ENCODE results near the gene TMEM205.

DNA sequence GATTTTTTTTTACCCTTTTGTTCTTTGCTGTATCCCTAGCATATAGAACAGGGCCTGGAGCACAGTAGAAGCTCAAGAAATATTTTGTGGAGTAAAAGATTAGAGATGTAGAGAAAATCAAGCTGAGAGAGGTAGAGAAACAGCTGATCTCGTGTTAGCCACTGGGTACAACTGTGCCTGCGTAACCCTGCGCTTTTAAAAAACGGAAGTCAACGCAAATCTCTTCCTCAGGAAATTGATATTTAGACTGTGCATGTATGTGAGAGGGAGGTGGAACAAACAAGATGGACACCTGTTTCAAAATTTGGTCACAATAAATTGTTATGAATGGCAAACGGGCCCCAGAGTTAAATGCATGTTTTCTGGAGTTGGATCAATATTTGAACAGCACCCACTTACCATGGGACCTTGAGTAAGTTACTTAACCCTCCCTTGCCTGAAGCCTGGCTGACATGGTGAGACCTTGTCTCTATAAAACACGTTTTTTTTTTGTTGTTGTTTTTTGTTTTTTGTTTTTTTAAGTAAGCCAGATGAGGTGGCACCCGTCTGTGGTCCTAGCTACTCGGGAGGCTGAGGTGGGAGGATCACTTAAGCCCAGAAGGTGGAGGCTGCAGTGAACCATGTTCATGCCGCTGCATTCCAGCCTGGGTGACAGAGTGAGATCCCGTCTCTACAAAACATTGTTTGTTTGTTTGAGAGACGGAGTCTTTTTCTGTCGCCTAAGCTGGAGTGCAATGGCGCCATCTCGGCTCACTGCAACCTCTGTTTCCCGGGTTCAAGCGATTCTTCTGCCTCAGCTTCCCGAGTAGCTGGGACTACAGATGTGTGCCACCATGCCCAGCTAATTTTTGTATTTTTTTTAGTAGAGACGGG, 41.3 kb upstream of the TMEM205 start:
- TF ChIP-seq, protein P1, sequence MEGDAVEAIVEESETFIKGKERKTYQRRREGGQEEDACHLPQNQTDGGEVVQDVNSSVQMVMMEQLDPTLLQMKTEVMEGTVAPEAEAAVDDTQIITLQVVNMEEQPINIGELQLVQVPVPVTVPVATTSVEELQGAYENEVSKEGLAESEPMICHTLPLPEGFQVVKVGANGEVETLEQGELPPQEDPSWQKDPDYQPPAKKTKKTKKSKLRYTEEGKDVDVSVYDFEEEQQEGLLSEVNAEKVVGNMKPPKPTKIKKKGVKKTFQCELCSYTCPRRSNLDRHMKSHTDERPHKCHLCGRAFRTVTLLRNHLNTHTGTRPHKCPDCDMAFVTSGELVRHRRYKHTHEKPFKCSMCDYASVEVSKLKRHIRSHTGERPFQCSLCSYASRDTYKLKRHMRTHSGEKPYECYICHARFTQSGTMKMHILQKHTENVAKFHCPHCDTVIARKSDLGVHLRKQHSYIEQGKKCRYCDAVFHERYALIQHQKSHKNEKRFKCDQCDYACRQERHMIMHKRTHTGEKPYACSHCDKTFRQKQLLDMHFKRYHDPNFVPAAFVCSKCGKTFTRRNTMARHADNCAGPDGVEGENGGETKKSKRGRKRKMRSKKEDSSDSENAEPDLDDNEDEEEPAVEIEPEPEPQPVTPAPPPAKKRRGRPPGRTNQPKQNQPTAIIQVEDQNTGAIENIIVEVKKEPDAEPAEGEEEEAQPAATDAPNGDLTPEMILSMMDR (IDR thresholded peaks at IDR 0.05; ENCODE audit: insufficient read depth, low read length): no peak
- TF ChIP-seq GABPA (IDR thresholded peaks at IDR 0.05; ENCODE audit: low read depth): no peak
- no peak for TF ChIP-seq POLR2AphosphoS5 (IDR thresholded peaks at IDR 0.05; ENCODE audit: low read depth)
- TF ChIP-seq, protein P2, sequence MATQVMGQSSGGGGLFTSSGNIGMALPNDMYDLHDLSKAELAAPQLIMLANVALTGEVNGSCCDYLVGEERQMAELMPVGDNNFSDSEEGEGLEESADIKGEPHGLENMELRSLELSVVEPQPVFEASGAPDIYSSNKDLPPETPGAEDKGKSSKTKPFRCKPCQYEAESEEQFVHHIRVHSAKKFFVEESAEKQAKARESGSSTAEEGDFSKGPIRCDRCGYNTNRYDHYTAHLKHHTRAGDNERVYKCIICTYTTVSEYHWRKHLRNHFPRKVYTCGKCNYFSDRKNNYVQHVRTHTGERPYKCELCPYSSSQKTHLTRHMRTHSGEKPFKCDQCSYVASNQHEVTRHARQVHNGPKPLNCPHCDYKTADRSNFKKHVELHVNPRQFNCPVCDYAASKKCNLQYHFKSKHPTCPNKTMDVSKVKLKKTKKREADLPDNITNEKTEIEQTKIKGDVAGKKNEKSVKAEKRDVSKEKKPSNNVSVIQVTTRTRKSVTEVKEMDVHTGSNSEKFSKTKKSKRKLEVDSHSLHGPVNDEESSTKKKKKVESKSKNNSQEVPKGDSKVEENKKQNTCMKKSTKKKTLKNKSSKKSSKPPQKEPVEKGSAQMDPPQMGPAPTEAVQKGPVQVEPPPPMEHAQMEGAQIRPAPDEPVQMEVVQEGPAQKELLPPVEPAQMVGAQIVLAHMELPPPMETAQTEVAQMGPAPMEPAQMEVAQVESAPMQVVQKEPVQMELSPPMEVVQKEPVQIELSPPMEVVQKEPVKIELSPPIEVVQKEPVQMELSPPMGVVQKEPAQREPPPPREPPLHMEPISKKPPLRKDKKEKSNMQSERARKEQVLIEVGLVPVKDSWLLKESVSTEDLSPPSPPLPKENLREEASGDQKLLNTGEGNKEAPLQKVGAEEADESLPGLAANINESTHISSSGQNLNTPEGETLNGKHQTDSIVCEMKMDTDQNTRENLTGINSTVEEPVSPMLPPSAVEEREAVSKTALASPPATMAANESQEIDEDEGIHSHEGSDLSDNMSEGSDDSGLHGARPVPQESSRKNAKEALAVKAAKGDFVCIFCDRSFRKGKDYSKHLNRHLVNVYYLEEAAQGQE (IDR thresholded peaks at IDR 0.05; ENCODE audit: insufficient replicate concordance, low read depth): no peak
- TF ChIP-seq SPI1 (IDR thresholded peaks at IDR 0.05; ENCODE audit: borderline replicate concordance, low read depth): peak; percentile 97

Data from HL-60 (cell line).